Esophagus squamous epithelium (tissue), 5 donors: ENCODE data around the gene PPP1CC. TPM values are rescaled to one million over a fixed set of nuclear protein-coding genes. Genes with fewer than 3 reads are reported as not detected.

Experiments used
- DNase-seq: peaks from one replicate; lab custom pipeline; 2025; lab: John Stamatoyannopoulos, UW
- H3K27ac ChIP-seq, 4 donors: fragments of 200-600 bp; sonication (generic); one replicate each; pipeline ENCODE4 v1.5.1; 2016 to 2019; ENCODE audit warnings: mild to moderate bottlenecking in 1 of 4
- H3K27me3 ChIP-seq, 4 donors: fragments of 200-600 bp; sonication (generic); 1 replicate in 3 of 4; 2 replicates in 1 of 4; pipeline versions ENCODE4 v1.5.1 to v1.6.0; 2017 to 2021; ENCODE audit warnings: antibody characterized with exemption in 1 of 4
- H3K36me3 ChIP-seq, 3 donors: fragments of 200-600 bp; sonication (generic); one replicate each; pipeline ENCODE4 v1.5.1; 2016 to 2019
- H3K4me1 ChIP-seq, 3 donors: fragments of 200-600 bp; sonication (generic); one replicate each; pipeline ENCODE4 v1.5.1; 2017 to 2019
- H3K4me3 ChIP-seq, 4 donors: fragments of 200-600 bp; sonication (generic); 1 replicate in 3 of 4; 2 replicates in 1 of 4; pipeline ENCODE4 v1.5.1; 2016 to 2019; ENCODE audit warnings: mild to moderate bottlenecking in 2 of 4, moderate library complexity in 1 of 4
- H3K9me3 ChIP-seq, 3 donors: fragments of 200-600 bp; sonication (generic); one replicate each; pipeline ENCODE4 v1.5.1; 2016 to 2019
- CTCF ChIP-seq, 6 experiments: fragments of 450-650 bp in 4 of 6; fragments of 200-600 bp in 2 of 6; sonication (generic) in 2 of 6; IDR thresholded peaks; one replicate each; pipeline ENCODE4 v1.5.1; 2016 to 2019; ENCODE audit warnings: antibody characterized with exemption in 6 of 6, mild to moderate bottlenecking in 4 of 6, moderate library complexity in 4 of 6
- POLR2A ChIP-seq, 4 donors: fragments of 450-650 bp; IDR thresholded peaks; one replicate each; pipeline ENCODE4 v1.6.1; 2017; ENCODE audit warnings: antibody characterized with exemption in 4 of 4, mild to moderate bottlenecking in 4 of 4, moderate library complexity in 3 of 4
- WGBS, 2 donors: methylation state at CpG; one replicate each; pipeline ENCODE4 v1.1.5; 2018; 5-methylcytosine and 5-hydroxymethylcytosine counted together
- intact Hi-C: fragments of 100-400 bp; cut with DNase I; formaldehyde crosslinking; loops from one replicate; pipeline ENCODE4 v1.15.0; 2022
- total RNA-seq, 4 donors: library from RNA; depleted of rRNA; stranded (reverse); fragments of >200 nt; gene quantifications; one replicate each; pipeline ENCODE4 v1.1.0, GENCODE V29; 2016
- donor health status: DM: yes; HTN: yes; CAD: no.

PPP1CC gene
- total RNA-seq, 4 donors from 2014 or later = 55.3 to 127 (median 114) TPM

DNA sequence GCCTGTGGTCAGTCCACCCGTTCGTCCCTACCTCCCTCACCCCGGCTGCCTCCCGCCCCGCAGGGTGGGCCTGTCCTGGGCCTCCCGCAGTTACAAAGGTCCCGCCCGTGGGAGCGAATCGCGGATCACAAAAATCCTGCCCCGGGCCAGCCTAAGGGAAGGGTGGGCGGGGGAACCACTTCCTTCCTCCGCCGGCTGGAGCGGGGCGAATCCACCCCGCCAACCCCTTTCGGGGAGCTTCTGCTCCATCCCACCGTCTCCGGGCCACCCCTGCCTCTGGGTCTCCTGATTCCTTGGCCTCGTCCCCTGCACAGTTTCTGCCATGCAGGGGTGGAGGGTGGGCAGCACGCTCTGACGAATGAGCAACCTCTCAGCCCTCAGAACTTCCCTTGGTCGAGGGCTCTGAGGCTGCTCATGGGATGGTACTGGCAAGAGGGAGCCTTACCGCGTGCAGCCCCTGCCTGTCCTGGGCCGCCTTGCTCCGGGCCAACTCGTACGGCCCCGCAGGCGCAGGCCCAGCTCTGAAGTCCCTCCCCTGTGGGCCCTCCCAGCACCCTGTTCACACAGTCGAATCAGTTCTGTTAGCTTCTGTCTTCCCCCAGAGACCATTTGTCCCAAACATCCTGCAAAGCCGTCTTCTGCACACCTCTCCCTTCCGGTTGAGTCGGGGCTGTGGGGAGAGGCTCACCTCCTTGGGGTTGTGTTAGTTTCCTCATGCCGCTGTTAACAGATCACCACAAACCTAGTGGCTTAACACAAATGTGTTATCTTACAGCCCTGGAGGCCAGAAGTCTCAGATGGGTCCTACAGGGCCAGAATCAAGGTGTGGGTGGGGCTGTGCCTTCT is 53.2 kb downstream of the PPP1CC start:
- peak overlapping the region; percentile 42 to 88 (median 84) for H3K27ac ChIP-seq
- H3K36me3 ChIP-seq = no peaks in the 10 kb centered on the region
- WGBS, 2 donors = 1 to 2% methylated on average over 22 to 27 of the region's 38 CpGs
- TF ChIP-seq POLR2A (IDR thresholded peaks at IDR 0.05) (peak in 1 of 4 donors; percentile 24), CTCF (IDR thresholded peaks at IDR 0.05) (no peak)
- no peaks in the 10 kb centered on the region for H3K9me3 ChIP-seq
- peaks cover 8 to 34% (median 16%) of the 10 kb centered on the region in 3 donors for H3K4me1 ChIP-seq
- peaks cover 0 to 22% (median 0%) of the 10 kb centered on the region in 4 donors for H3K27me3 ChIP-seq
- peak overlapping the region; percentile 39 to 85 (median 68) for H3K4me3 ChIP-seq
- DNase-seq = no peak
- intact Hi-C loops = no loop called here

DNA sequence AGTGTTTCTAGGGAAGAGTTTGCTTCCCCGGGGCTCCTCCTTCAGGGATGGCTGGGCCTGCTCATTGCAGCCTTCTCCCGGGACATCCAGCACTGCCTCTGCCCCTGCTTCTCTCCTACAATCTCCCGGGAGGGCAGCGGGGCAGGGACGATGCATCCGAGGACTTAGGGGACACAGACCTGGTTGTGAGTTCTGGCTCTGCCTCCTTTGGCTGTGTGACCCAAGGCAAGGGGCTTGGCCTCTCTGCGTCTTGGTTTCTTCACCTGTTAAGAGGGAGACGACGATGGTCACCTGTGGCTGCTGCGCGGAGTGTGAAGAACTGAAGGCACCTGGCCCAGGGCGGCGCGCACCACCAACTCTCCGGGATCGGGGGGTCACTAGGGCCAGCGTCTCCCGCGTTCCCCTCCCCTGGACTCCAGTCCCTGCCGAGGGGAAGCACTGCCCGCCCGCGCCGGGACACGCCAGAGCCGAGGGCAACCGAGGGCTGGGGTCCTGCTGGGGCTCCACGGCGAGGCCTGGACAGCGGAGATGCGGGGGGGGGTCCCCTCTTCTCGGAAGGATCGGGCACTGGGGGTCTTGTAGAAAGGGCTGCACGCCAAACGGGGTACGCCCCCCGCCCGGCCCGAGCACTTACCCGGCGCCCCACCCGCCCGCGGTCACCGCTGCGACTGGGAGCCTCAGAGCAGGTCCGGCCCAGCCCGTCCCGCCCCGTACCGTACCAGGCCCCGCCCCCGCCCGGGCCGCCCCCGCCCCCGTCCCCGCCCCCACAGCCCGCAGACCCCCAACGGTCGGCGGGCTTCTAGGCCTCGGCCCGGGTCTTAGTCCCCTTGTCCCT is 54.0 kb downstream of the PPP1CC start, which contains the start of gene HVCN1:
Gene HVCN1 (minus strand): TSS at position 670 of the 835 bp plus-strand sequence. CDS start 5,870 bp downstream, outside the sequence.
- intact Hi-C loops = no loop called here
- Histone ChIP-seq H3K27me3 (peaks cover 0 to 22% (median 0%) of the 10 kb centered on the region in 4 donors), H3K27ac (peak within 1 kb of the TSS; percentile 42 to 88 (median 84)), H3K4me1 (peaks cover 8 to 34% (median 16%) of the 10 kb centered on the region in 3 donors), H3K9me3 (no peaks in the 10 kb centered on the region), H3K36me3 (no peaks in the 10 kb centered on the region), H3K4me3 (peak within 1 kb of the TSS; percentile 39 to 85 (median 68))
- no peak for DNase-seq
- TF ChIP-seq CTCF (IDR thresholded peaks at IDR 0.05) = no peak
- peak in 1 of 4 donors; percentile 23 for TF ChIP-seq POLR2A (IDR thresholded peaks at IDR 0.05)
- WGBS, 2 donors = 20% methylated on average over 1 of the region's 64 CpGs; no CpG with 5 or more reads in 1 of the 2 donors

GRCh38 chr12:110687396-110688169 is 55.1 kb downstream of the PPP1CC start:
- intact Hi-C loops = no loop called here
- Histone ChIP-seq H3K36me3 (no peaks in the 10 kb centered on the region), H3K4me1 (peaks cover 8 to 34% (median 16%) of the 10 kb centered on the region in 3 donors), H3K27ac (no peak overlapping the region), H3K4me3 (peak overlapping the region in 2 of 4 donors; percentile 68 to 85), H3K9me3 (no peaks in the 10 kb centered on the region), H3K27me3 (peaks cover 0 to 22% (median 0%) of the 10 kb centered on the region in 4 donors)
- no peak for DNase-seq
- WGBS, 2 donors = 89 to 93% methylated on average over 13 of the region's 15 CpGs
- TF ChIP-seq CTCF (IDR thresholded peaks at IDR 0.05) (no peak), POLR2A (IDR thresholded peaks at IDR 0.05) (no peak)

- TF ChIP-seq CTCF (IDR thresholded peaks at IDR 0.05) (no peak), POLR2A (IDR thresholded peaks at IDR 0.05) (no peak)
These were observed 56.3 kb downstream of the PPP1CC start for GRCh38 chr12:110686294-110686903.

More at GRCh38 chr12:110686294-110686903, 56.3 kb downstream of the PPP1CC start:
- H3K27me3 ChIP-seq = peaks cover 0 to 22% (median 0%) of the 10 kb centered on the region in 4 donors
- DNase-seq = no peak
- no peaks in the 10 kb centered on the region for H3K36me3 ChIP-seq
- WGBS, 2 donors = 76 to 84% methylated on average over 3 of the region's 3 CpGs
- H3K9me3 ChIP-seq = no peaks in the 10 kb centered on the region
- no peak overlapping the region for H3K27ac ChIP-seq
- no peak overlapping the region for H3K4me3 ChIP-seq
- peaks cover 8 to 34% (median 16%) of the 10 kb centered on the region in 3 donors for H3K4me1 ChIP-seq
- intact Hi-C loops = no loop called here
